GM21367 (cell line): ENCODE data around the gene SPACA4.
"Not testable (repeated sequence)": the region's sequence is repeated elsewhere in the genome, so short reads cannot be mapped to it uniquely, and the experiment has no call there.

Experiments used
- ATAC-seq: cut with Tn5 transposase; IDR thresholded peaks from one replicate; pipeline ENCODE4 v1.9.1; 2021; ENCODE audit not compliant: unreplicated experiment

Gene SPACA4

GRCh38 chr19:48606463-48607358 is at the start of gene SPACA4:
Gene SPACA4, plus strand, starts transcription at chr19:48606742. Its CDS starts 237 bp downstream, at chr19:48606979.
- ATAC-seq = no peak

GRCh38 chr19:48556825-48557224 is 49.7 kb upstream of the SPACA4 start:
- no peak for ATAC-seq

GRCh38 chr19:48558018-48558684 is 48.4 kb upstream of the SPACA4 start:
- no peak for ATAC-seq

GRCh38 chr19:48560095-48560530 is 46.4 kb upstream of the SPACA4 start:
- no peak for ATAC-seq

GRCh38 chr19:48561412-48561811 is 45.1 kb upstream of the SPACA4 start:
- no peak for ATAC-seq

GRCh38 chr19:48565090-48565489 is 41.5 kb upstream of the SPACA4 start:
- ATAC-seq = no peak

GRCh38 chr19:48568345-48568886 is 38.1 kb upstream of the SPACA4 start:
- no peak for ATAC-seq

- ATAC-seq = no peak
Observed at GRCh38 chr19:48569814-48570213, 36.7 kb upstream of the SPACA4 start.

GRCh38 chr19:48571378-48572162 is 35.0 kb upstream of the SPACA4 start:
- ATAC-seq = no peak

GRCh38 chr19:48573163-48573505 is 33.4 kb upstream of the SPACA4 start:
- ATAC-seq = no peak

GRCh38 chr19:48575931-48576622 is 30.5 kb upstream of the SPACA4 start:
- ATAC-seq = no peak

GRCh38 chr19:48577908-48578307 is 28.6 kb upstream of the SPACA4 start:
- ATAC-seq = not testable (repeated sequence)

- no peak for ATAC-seq
Observed at GRCh38 chr19:48578891-48579290, 27.7 kb upstream of the SPACA4 start.

GRCh38 chr19:48582168-48582567 is 24.4 kb upstream of the SPACA4 start:
- no peak for ATAC-seq

- no peak for ATAC-seq
Observed at GRCh38 chr19:48587387-48587786, 19.2 kb upstream of the SPACA4 start.

- ATAC-seq = no peak
Observed at GRCh38 chr19:48588670-48589401, 17.7 kb upstream of the SPACA4 start.

- ATAC-seq = no peak
Observed at GRCh38 chr19:48591021-48591420, 15.5 kb upstream of the SPACA4 start.

GRCh38 chr19:48595171-48595570 is 11.4 kb upstream of the SPACA4 start:
- ATAC-seq = no peak

- no peak for ATAC-seq
Observed at GRCh38 chr19:48595833-48596232, 10.7 kb upstream of the SPACA4 start.

GRCh38 chr19:48596237-48596636 is 10.3 kb upstream of the SPACA4 start:
- ATAC-seq = no peak
